ENCODE data around the gene GRK4. TPM values are rescaled to one million over a fixed set of nuclear protein-coding genes. Genes with fewer than 3 reads are reported as not detected.

Gene GRK4
- total RNA-seq, 3 donors from 2014 or later (not counting 1 experiment from before 2014, with no cell fraction given): 2.0 to 6.4 (median 5.1) TPM

- Histone ChIP-seq H3K27ac (ENCODE audit: low read length) (no peak overlapping the region), H3K4me3 (ENCODE audit: low read length) (no peak overlapping the region), H3K36me3 (ENCODE audit: control insufficient read depth, insufficient read depth, low read length) (peaks cover 25% of the 10 kb centered on the region), H3K9me3 (ENCODE audit: control insufficient read depth, insufficient read depth, low read length) (no peaks in the 10 kb centered on the region), H3K27me3 (ENCODE audit: control insufficient read depth, insufficient read depth, low read length) (no peaks in the 10 kb centered on the region), H3K4me1 (ENCODE audit: control insufficient read depth, insufficient read depth, low read length) (no peaks in the 10 kb centered on the region)
- H3K9me3 Mint-ChIP-seq: no peaks in the 10 kb centered on the region
- TF ChIP-seq, protein P1, sequence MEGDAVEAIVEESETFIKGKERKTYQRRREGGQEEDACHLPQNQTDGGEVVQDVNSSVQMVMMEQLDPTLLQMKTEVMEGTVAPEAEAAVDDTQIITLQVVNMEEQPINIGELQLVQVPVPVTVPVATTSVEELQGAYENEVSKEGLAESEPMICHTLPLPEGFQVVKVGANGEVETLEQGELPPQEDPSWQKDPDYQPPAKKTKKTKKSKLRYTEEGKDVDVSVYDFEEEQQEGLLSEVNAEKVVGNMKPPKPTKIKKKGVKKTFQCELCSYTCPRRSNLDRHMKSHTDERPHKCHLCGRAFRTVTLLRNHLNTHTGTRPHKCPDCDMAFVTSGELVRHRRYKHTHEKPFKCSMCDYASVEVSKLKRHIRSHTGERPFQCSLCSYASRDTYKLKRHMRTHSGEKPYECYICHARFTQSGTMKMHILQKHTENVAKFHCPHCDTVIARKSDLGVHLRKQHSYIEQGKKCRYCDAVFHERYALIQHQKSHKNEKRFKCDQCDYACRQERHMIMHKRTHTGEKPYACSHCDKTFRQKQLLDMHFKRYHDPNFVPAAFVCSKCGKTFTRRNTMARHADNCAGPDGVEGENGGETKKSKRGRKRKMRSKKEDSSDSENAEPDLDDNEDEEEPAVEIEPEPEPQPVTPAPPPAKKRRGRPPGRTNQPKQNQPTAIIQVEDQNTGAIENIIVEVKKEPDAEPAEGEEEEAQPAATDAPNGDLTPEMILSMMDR (IDR thresholded peaks at IDR 0.05): no peak
- H3K27ac Mint-ChIP-seq: peak overlapping the region in 1 of 2 donors; percentile 9
- no peaks in the 10 kb centered on the region for H3K36me3 Mint-ChIP-seq
- H3K4me3 Mint-ChIP-seq: no peak overlapping the region
- ATAC-seq (no peak), DNase-seq (no peak)
- 93% methylated on average over 10 of the region's 10 CpGs for WGBS (ENCODE audit: insufficient coverage)
- no peaks in the 10 kb centered on the region for H3K27me3 Mint-ChIP-seq (ENCODE audit: low read depth in 2 of 2)
- intact Hi-C loops (cut with micrococcal nuclease): no loop called here
- H3K4me1 Mint-ChIP-seq: peaks cover 13 to 24% of the 10 kb centered on the region in 2 donors
Observed at GRCh38 chr4:3085948-3086670, 122.7 kb downstream of the GRK4 start.

GRCh38 chr4:3087115-3087797 lies 123.9 kb downstream of the GRK4 start:
- DNase-seq (no peak), ATAC-seq (no peak)
- H3K4me1 ChIP-seq (ENCODE audit: control insufficient read depth, insufficient read depth, low read length): no peaks in the 10 kb centered on the region
- TF ChIP-seq, protein P1 (IDR thresholded peaks at IDR 0.05): no peak
- no peaks in the 10 kb centered on the region for H3K27me3 ChIP-seq (ENCODE audit: control insufficient read depth, insufficient read depth, low read length)
- H3K36me3 ChIP-seq (ENCODE audit: control insufficient read depth, insufficient read depth, low read length): peaks cover 25% of the 10 kb centered on the region
- H3K27ac ChIP-seq (ENCODE audit: low read length): no peak overlapping the region
- 98% methylated on average over 2 of the region's 4 CpGs for WGBS (ENCODE audit: insufficient coverage)
- H3K9me3 ChIP-seq (ENCODE audit: control insufficient read depth, insufficient read depth, low read length): no peaks in the 10 kb centered on the region
- H3K4me1 Mint-ChIP-seq: peaks cover 13 to 24% of the 10 kb centered on the region in 2 donors
- H3K27me3 Mint-ChIP-seq (ENCODE audit: low read depth in 2 of 2): no peaks in the 10 kb centered on the region
- no peak overlapping the region for H3K4me3 ChIP-seq (ENCODE audit: low read length)
- no peak overlapping the region for H3K27ac Mint-ChIP-seq
- intact Hi-C loops (cut with micrococcal nuclease): no loop called here
- H3K4me3 Mint-ChIP-seq: no peak overlapping the region
- H3K9me3 Mint-ChIP-seq: no peaks in the 10 kb centered on the region
- no peaks in the 10 kb centered on the region for H3K36me3 Mint-ChIP-seq

Other genes with a start within 250 kb of the GRK4 start
- gene TNIP2, start 207.2 kb upstream of the GRK4 start, total RNA-seq: 10 to 100 TPM; 35.6 to 53.9 (median 41.6) TPM
- gene SH3BP2, start 170.5 kb upstream of the GRK4 start, total RNA-seq: 100 to 1,000 TPM; 213 to 283 (median 221) TPM
- 100 to 1,000 TPM; 383 to 465 (median 452) TPM for gene ADD1, start 119.7 kb upstream of the GRK4 start, total RNA-seq
- 10 to 100 TPM; 20.9 to 25.0 (median 21.1) TPM for gene NOP14, start 165 bp upstream of the GRK4 start, total RNA-seq
- not detected for gene HTT-AS, start 111.0 kb downstream of the GRK4 start, total RNA-seq
- 100 to 1,000 TPM; 132 to 175 (median 165) TPM for gene HTT, start 111.1 kb downstream of the GRK4 start, total RNA-seq